Measurements from ENCODE around the gene TTC13.

The TTC13 gene

DNA sequence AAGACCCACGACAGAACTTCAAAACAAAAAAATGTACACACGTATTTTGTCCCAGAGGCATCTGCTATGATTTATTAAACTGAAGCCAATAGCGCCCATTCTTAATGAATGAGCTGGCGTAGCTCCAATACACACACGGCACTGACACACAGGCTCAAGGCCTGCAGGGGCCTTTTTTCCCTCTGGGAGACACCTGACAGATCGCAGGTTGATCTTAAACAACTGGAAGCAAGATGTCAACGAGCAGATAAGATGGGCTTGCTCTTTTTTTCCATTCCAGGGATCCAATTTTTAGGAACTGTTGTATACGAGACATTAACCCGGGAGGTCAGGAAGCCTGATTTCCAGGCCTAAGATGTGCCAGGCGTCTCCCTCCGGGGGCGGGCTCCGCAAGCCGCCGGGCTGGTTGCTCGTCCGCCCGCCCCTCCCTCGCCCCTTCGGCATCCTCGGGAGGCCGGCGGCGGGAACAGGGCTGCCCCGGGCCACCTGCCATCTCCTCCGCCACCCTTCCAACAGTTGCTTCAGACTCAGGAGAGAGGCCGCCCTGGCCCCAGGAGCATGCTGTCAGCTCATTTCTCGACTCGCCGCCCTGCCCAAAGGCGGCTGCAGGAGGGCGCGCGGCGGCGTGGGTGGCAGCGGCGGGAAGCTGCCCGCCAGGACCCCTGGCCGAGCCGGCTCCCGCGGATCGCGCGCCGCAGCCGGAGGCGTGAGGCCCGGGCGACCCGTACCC is 735 bp downstream of the TTC13 start:
- TF ChIP-seq, protein P1, sequence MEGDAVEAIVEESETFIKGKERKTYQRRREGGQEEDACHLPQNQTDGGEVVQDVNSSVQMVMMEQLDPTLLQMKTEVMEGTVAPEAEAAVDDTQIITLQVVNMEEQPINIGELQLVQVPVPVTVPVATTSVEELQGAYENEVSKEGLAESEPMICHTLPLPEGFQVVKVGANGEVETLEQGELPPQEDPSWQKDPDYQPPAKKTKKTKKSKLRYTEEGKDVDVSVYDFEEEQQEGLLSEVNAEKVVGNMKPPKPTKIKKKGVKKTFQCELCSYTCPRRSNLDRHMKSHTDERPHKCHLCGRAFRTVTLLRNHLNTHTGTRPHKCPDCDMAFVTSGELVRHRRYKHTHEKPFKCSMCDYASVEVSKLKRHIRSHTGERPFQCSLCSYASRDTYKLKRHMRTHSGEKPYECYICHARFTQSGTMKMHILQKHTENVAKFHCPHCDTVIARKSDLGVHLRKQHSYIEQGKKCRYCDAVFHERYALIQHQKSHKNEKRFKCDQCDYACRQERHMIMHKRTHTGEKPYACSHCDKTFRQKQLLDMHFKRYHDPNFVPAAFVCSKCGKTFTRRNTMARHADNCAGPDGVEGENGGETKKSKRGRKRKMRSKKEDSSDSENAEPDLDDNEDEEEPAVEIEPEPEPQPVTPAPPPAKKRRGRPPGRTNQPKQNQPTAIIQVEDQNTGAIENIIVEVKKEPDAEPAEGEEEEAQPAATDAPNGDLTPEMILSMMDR (IDR thresholded peaks at IDR 0.05; ENCODE audit: low read depth, low read length), result no peak
- peak overlapping the region; percentile 92 for H3K4me3 ChIP-seq (ENCODE audit: low read depth, low read length)

DNA sequence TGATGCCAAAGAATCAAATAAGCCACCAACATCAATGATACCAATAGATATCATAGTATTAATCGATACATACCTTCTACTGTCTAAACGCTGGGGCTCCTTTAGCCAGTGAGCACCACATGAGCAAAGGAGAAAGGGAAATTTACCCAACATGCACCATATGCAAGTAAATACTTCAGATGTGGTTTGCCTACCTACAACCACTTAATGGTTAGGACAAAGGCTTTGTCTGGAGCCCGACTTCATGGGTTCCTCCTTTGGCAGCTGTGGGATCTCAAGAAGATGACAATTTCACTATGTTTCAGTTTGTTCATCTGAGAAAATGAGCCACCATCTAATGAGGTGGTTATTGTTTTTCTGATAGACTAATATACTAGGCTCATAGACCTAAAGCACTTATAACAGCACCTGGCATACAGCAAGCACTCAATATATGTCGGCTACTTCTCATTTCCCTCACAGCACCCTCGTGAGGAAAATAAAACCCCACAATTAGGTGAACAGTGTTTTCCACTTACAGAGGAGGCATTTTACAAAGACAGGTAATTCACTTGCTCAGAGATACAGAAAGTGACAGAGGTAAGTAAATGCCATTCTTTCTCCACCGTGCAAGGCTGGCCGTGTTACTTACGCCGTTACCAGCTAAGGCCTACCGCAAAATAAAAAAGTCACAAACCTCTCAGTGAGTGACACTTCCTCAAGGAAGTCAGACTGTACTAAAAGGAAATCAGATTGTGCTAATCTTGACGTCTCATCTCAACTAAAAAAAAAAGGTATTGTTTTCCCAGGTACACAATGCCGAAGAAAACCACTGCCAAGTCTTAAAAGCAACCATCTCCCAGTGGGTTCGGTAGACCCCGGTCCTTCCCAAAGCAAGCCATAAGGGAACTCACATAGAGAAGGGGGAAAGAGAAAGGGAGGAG is 1.6 kb downstream of the TTC13 start:
- H3K4me3 ChIP-seq (ENCODE audit: low read depth, low read length), result peak overlapping the region; percentile 92
- TF ChIP-seq, protein P1 (IDR thresholded peaks at IDR 0.05; ENCODE audit: low read depth, low read length), result no peak

DNA sequence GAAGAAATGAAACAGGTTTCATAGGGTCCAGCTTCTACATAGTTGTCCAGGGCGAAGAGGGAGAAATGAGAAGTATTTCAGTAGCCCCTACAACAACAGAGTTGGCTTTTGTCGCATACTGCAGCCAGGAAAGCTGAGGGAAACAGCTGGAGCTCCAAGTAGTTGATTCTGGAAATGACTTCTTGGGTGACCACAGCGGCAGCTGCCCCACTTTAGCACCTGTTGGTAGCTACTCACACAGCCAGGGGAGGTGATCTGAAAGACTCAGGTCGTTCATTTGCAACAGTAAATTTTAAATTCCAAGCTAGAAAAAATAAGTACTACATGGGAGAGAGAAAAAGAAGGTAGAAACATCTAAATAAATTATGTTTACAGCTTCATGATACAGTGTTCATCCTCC is 2.3 kb downstream of the TTC13 start:
- H3K4me3 ChIP-seq (ENCODE audit: low read depth, low read length), result no peak overlapping the region

DNA sequence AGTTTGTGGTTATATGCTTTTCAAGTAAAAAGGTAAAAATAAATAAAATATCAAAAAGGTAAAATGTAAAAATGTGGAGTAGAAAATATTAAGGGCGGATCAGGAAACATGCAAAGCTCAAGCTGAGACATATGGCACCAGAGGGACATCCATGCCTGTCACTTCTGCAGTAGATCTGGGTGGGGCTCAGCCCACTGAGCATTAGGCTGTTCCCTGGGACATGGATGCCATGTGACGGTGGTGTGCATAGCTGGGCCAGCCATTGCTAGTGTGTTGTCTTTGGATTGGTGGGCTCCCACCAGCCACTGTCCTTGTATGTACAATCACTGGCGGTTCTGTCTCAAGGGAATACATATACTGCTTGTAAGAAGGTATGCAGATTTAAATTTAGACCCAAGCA is 3.0 kb downstream of the TTC13 start:
- no peak overlapping the region for H3K4me3 ChIP-seq (ENCODE audit: low read depth, low read length)
- TF ChIP-seq, protein P1 (IDR thresholded peaks at IDR 0.05; ENCODE audit: low read depth, low read length), result no peak

More for the DNA sequence above, 2.3 kb downstream of the TTC13 start:
- TF ChIP-seq, protein P1 (IDR thresholded peaks at IDR 0.05; ENCODE audit: low read depth, low read length), result no peak

DNA sequence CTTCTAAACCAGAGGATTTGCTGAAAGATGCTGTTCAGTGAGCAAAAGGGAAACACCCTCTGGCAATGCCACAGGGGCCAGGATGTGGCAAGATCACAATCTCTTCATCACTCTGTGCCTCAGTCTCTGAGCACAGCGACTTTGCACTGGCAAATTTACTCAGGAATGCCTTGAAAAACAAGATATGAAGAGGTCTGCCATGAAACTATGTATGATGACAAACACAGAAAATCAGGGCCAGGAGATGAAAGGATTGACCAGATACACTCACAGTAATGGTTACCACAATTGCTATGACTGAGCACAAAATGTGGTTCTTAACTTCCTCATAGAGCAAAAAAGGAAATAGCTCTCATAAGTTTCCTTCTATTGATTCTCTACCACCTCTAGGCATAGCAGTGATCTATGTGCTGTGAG is 5.8 kb downstream of the TTC13 start:
- H3K4me3 ChIP-seq (ENCODE audit: low read depth, low read length), result no peak overlapping the region
- TF ChIP-seq, protein P1 (IDR thresholded peaks at IDR 0.05; ENCODE audit: low read depth, low read length), result no peak

DNA sequence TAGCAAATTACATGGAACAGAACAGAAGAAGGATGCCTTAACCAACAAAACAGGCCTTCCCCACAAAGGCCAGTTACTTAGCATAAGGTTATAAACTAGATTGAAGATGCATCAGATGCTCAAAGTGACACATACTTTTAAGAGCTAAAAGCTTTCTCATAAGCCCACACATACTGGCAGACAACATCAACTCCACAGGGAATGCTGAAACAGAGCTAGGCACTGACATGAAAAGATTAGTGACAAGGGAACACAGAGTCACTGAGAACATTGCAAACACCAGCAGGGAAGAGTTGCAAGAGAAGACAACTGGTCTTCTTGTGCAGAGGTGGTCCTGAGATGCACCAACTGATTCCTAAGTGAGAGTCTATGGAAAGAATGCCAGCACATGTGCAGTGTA is 6.9 kb downstream of the TTC13 start:
- TF ChIP-seq, protein P1 (IDR thresholded peaks at IDR 0.05; ENCODE audit: low read depth, low read length), result no peak
- H3K4me3 ChIP-seq (ENCODE audit: low read depth, low read length), result no peak overlapping the region

DNA sequence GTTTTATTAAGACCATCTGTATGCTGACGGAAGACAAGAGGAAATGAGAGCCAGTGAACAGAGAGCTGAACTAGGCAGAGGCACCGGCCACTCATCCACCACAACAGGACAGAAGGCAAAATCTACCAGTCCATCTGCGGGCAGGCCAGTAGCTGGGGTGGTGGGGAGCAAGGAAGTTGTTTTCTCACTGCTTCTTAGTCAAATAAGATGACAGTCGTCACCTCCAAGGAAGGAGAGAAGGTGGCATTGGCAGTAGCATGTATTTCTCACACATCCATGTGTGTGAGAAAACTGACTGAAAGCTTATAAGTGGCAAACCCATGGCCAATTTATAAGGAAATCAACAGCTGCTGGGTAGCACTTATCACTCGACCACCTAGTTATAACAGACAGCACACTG is 8.2 kb downstream of the TTC13 start:
- H3K4me3 ChIP-seq (ENCODE audit: low read depth, low read length), result no peak overlapping the region
- TF ChIP-seq, protein P1 (IDR thresholded peaks at IDR 0.05; ENCODE audit: low read depth, low read length), result no peak
